ENCODE data around the gene GRID2IP.

Gene GRID2IP

DNA sequence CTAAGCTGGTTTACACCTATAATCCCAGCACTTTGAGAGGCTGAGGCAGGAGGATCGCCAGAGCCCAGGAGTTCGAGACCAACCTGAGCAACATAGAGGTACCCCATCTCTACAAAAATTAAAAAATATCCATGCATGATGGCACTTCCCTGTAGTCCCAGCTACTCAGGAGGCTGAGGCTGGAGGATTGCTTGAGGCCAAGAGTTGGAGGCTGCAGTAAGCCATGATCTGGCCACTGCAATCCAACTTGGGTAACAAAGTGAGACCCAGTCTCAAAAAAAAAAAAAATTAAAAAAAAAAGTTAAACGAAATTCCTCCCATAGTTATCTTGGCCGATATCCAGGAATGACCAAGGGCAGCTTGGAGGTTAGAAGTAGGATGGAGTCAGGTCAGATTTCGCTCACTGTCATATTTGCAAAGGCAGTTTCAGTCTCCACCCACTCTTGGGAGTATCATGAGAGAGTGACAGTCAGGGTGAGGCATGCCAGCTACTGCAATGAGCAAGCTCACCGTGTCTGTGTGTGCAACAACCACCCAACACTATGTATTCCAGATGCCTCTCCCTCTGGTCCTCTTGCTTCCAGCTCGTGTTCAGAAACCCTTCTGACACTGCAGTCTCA lies 20.0 kb upstream of the GRID2IP start:
- TF ChIP-seq CTCF (conservative IDR thresholded peaks at IDR 0.05; ENCODE audit: control insufficient read depth, insufficient read depth, low read depth, low read length) = no peak

DNA sequence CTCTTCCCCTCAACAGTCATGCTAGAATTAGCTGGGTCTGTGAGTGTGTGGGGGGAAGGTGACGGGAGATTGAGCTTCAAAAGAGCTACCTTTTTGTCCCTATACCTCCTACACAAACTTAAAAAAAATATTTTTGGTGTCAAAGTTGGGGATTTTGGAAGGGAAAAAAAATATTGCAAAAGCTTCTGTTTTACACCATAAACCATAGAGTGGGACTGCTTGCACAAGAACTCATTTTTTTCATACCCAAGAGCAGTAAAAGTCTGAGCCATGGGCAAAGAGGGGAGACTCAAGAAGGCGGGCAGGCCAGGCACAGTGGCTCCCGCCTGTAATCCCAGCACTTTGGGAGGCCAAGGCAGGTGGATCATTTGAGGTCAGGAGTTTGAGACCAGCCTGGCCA lies 16.6 kb upstream of the GRID2IP start:
- H3K4me3 ChIP-seq (ENCODE audit: control insufficient read depth, low read depth, low read length) = no peak overlapping the region
- DNase-seq (ENCODE audit: low read depth) = no peak
- no peak for TF ChIP-seq CTCF (conservative IDR thresholded peaks at IDR 0.05; ENCODE audit: control insufficient read depth, insufficient read depth, low read depth, low read length)

More for the DNA sequence above, 20.0 kb upstream of the GRID2IP start:
- DNase-seq (ENCODE audit: low read depth) = no peak
- no peak overlapping the region for H3K4me3 ChIP-seq (ENCODE audit: control insufficient read depth, low read depth, low read length)

- no peak overlapping the region for H3K4me3 ChIP-seq (ENCODE audit: control insufficient read depth, low read depth, low read length)
- DNase-seq (ENCODE audit: low read depth) = no peak
- no peak for TF ChIP-seq CTCF (conservative IDR thresholded peaks at IDR 0.05; ENCODE audit: control insufficient read depth, insufficient read depth, low read depth, low read length)
Measured at GRCh38 chr7:6565655-6566054, 14.4 kb upstream of the GRID2IP start.

- TF ChIP-seq CTCF (conservative IDR thresholded peaks at IDR 0.05; ENCODE audit: control insufficient read depth, insufficient read depth, low read depth, low read length) = no peak
- no peak for DNase-seq (ENCODE audit: low read depth)
- H3K4me3 ChIP-seq (ENCODE audit: control insufficient read depth, low read depth, low read length) = no peak overlapping the region
Measured at GRCh38 chr7:6563936-6564770, 12.9 kb upstream of the GRID2IP start.

DNA sequence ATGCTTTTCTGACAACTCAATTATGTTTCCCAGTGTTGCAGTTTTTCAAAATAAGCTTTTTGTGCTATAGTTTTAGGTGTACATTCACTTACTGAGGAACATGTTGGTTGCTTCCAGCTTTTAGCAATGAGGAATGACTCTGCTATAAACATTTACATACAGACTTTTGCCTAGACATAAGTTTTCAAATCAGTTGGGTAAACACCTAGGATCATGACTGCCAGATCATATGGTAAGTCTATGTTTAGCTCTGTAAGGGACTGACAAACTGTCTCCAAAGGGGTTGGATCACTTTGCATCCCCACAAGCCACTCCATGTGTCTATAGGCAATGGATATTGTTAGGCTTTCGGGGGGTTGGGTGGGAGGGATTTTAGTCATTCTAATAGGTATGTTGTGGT lies 10.8 kb upstream of the GRID2IP start:
- TF ChIP-seq CTCF (conservative IDR thresholded peaks at IDR 0.05; ENCODE audit: control insufficient read depth, insufficient read depth, low read depth, low read length) = no peak
- no peak for DNase-seq (ENCODE audit: low read depth)
- H3K4me3 ChIP-seq (ENCODE audit: control insufficient read depth, low read depth, low read length) = no peak overlapping the region

DNA sequence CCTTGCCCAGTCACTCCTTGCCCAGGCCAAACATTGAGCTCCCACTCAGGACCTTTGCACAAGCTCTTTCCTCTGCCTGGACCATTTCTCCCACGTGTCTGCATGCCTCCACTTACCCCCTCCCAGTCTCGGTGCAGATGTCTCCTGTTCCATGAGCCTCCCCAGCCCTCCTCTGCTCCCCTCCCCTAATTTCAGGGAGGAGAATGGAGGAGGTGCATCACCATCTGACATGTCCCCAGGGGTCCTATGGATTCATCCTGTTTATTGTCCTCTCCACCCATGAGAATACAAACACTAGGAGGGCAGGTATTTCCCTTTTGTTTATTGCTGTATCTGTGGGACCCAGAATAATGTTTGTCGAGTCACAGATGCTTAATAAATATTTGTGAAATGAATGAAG lies 8.6 kb upstream of the GRID2IP start:
- no peak for TF ChIP-seq CTCF (conservative IDR thresholded peaks at IDR 0.05; ENCODE audit: control insufficient read depth, insufficient read depth, low read depth, low read length)

More for the DNA sequence above, 8.6 kb upstream of the GRID2IP start:
- H3K4me3 ChIP-seq (ENCODE audit: control insufficient read depth, low read depth, low read length) = no peak overlapping the region
- no peak for DNase-seq (ENCODE audit: low read depth)

All from fibroblast of mammary gland (primary cell).